HG02852 (cell line): ENCODE data around the gene GAP43.

Experiments
- ATAC-seq: cut with Tn5 transposase; IDR thresholded peaks from one replicate; pipeline ENCODE4 v1.9.1; 2021; ENCODE audit warnings: mild to moderate bottlenecking, moderate library complexity; ENCODE audit not compliant: unreplicated experiment

GAP43 gene

GRCh38 chr3:115758076-115758763 lies 134.9 kb downstream of the GAP43 start:
- ATAC-seq: no peak

DNA sequence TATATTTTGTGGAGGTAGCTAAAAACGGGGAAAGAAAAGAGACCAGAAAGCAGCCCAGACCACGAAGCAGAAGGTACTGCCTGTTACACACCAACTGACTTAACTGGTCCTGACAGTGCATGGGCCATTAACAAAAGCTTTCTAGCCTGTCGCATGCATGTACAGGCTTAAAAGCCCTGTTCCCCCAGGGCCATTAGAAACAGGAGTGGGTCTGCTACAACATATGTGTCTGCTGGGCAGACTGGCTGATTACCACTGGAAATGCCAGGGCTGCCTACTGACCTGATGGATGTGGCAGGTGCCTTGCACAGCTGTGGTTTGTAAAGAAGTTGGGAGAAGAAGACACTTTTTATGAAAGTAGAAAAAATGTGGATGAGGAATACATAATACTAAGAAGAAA lies 137.4 kb downstream of the GAP43 start:
- ATAC-seq: no peak

- ATAC-seq: no peak
Measured at GRCh38 chr3:115761927-115762305, 138.6 kb downstream of the GAP43 start.

DNA sequence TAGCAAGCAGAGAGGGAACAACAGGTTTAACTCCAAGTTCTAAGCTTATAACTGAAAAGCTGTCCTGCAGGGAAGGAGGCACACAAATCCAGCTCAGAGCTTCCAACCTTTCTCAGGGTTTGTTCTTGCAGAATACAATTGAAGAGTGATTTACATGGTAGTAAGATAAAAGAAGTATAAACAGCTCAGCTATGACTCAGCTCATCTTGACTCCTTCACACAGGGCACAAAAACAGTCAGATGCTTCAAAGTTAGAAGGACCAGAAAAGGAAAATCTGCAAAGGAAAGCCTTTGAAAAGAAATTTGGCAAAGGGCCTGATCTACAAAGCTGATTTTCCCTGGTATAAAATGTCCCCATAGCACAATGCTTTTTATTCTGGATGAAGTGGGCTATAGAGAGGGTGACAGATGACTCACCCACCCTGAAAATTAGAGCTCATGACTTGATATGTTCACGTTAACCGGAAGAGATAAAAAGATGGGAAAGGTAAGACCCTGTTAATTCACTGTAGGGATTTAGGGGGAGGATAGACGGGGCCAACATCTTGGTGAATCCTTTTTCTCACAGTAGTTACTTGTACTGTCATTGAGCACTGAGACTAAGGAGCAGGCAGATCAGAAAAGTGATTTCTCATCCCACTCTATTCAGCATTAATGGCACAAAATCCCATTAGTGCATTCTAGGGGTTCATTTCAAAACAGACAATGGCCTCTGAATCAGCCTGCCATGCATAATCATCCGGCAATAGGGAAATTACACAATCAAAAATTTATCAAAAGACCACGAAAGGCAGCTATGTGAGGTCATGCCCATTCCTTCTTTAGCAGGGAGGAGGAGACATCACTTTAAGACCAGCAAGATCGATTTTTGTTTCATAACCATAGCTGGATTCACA lies 143.5 kb downstream of the GAP43 start:
- ATAC-seq: no peak

DNA sequence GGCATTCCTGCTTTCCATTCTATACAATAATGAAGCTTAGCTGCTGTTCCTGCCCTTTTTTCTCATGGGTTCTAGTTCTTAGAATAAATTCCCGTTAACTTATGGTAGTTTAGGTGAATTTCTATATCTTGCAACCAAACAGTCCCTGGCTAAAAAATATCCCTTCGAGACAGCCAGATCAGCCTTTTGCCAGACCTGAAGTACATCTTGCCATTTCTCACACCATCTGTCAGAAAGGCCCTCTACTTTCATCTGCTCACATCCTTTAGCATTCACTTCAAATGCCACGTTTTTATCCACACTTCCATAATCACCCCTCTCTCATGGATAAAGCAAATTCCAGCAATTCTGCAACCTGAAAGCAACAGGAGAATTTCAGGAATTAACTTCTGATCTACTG lies 145.4 kb downstream of the GAP43 start:
- ATAC-seq: no peak
